ENCODE data around the gene PSMD11.
"Not testable (repeated sequence)": the region's sequence is repeated elsewhere in the genome, so short reads cannot be mapped to it uniquely, and the experiment has no call there.

Gene PSMD11

GRCh38 chr17:32444301-32445073, at the start of gene PSMD11:
TSS of gene PSMD11 (plus strand) at chr17:32444510. CDS start at chr17:32444524, 14 bp downstream.
- FAIRE-seq: peak; percentile 90
- DNase-seq (ENCODE audit: insufficient read length, low spot score): peak; percentile 98

GRCh38 chr17:32396343-32396742, 48.0 kb upstream of the PSMD11 start:
- FAIRE-seq (no peak), DNase-seq (ENCODE audit: insufficient read length, low spot score) (no peak)

GRCh38 chr17:32398946-32399345, 45.4 kb upstream of the PSMD11 start:
- no peak for DNase-seq (ENCODE audit: insufficient read length, low spot score)
- FAIRE-seq: no peak

- FAIRE-seq: not testable (repeated sequence)
These were observed 34.2 kb upstream of the PSMD11 start for GRCh38 chr17:32410085-32410484.

DNA sequence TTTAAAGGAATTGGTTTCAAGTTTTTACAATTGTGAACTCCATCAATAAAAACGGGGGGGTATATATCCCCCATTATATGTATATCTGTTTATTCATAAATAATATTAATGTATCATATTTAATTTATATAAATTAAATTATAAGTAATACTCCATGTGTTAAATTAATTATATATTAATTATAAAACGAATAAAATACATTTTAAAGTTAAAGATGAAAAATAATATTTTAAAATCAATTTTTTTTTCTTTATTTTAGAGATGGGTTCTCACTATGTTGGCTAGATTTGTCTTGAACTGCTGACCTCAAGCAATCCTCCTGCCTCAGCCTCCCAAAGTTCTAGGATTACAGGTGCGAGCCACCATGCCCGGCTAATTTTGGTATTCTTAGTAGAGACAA, 17.4 kb upstream of the PSMD11 start:
- no peak for FAIRE-seq
- DNase-seq (ENCODE audit: insufficient read length, low spot score): no peak

More at GRCh38 chr17:32410085-32410484, 34.2 kb upstream of the PSMD11 start:
- DNase-seq (ENCODE audit: insufficient read length, low spot score): not testable (repeated sequence)

DNA sequence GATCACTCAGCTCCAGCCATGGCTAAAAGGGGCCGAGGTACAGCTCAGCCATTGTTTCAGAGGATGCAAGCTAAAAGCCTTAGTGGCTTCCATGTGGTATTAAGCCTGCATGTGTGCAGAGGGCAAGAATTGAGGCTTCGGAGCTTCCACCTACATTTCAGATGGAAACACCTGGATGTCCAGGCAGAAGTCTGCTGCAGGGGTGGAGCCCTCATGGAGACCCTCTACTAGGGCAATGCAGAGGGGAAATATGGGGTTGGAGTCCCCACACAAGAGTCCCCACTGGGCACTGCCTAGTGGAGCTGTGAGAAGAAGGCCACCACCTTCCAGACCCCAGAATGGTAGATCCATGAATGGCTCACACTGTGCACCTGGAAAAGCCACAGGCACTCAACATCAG, 14.7 kb upstream of the PSMD11 start:
- DNase-seq (ENCODE audit: insufficient read length, low spot score) (no peak), FAIRE-seq (no peak)

GRCh38 chr17:32440722-32441121, 3.6 kb upstream of the PSMD11 start:
- DNase-seq (ENCODE audit: insufficient read length, low spot score) (no peak), FAIRE-seq (no peak)

- FAIRE-seq: no peak
- DNase-seq (ENCODE audit: insufficient read length, low spot score): no peak
These were observed 2.4 kb upstream of the PSMD11 start for GRCh38 chr17:32441886-32442285.

DNA sequence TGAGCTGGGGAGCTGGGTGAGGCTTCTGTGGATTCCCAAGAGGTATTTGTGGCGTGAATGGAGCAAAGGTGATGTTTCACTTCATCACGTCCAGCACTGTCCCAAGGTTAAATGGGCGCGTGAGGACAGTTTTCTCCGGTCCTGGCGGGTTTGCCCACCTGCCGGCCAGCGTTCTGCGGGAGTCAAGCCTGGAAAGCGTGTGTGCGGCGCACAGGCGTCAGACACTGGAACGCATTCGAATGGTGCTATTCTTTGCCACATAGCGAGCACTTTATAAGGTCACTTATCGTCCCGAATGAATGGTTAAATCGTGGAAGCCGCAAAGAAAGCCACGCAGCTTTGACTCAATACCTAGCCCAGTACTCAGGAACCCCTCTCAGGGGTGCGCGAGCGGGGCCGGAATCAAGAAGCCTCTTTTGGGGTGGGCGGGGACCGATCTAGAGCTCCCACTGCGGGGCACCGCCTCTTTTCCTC, 446 bp upstream of the PSMD11 start:
- DNase-seq (ENCODE audit: insufficient read length, low spot score): no peak

DNA sequence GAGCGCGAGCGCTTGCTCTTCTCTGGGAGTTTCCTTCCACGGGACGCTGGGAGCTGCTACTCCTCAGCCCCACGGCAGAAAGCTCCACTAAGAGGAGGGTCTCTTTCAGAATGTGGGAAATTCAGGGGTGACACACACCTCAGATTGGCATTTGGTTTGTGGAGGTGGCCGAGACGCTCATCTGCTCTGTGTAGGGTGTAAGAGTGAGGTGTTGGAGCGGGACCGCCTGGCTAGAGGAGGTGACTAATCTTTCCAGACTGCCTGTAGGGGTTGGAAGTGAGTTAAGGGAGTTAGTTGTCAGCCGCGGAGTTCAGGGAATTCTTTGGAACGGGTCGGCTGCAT, 735 bp downstream of the PSMD11 start:
- peak; percentile 41 for DNase-seq (ENCODE audit: insufficient read length, low spot score)
- FAIRE-seq: peak; percentile 48

More for the DNA sequence above, 446 bp upstream of the PSMD11 start:
- no peak for FAIRE-seq

DNA sequence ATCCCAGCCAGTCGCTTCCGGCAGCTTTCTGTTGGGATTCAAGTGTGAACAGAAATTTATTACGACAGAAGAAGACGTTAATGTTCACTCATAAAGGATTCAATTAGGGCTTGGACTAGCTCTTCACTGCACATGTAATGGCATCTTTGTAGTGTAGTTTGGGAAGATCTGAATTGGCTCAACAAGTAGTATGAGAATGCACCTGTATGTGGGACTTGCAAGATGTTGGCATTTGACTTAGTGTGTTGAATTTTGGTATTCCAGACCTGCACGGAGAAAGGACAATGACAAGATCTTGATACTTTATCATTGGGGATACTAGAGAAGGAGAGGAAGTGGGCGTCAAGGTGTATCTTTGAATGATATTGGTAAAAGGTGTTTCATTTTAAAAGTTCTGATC, 1.2 kb downstream of the PSMD11 start:
- DNase-seq (ENCODE audit: insufficient read length, low spot score) (no peak), FAIRE-seq (no peak)

DNA sequence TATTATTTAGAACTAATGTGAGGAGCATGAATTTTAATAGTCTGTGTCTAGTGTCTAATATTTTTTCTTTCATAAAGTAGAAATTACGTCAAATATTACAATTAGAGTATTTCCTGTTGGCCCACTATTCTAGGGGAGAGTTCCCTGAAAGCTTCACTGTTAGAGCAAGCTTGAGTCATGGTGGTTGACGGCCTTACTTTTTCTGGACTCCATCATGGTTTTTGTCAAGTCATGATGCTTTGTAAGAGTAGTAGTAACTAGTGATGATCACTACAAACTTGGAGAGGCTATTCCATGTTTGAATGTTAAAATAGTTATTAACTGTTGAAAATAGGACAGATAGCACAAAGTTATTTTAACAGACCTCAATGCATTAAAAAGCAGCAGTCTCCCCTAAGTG, 1.7 kb downstream of the PSMD11 start:
- DNase-seq (ENCODE audit: insufficient read length, low spot score): no peak
- FAIRE-seq: no peak

- FAIRE-seq: no peak
These were observed 2.6 kb downstream of the PSMD11 start for GRCh38 chr17:32446949-32447348.

GRCh38 chr17:32449963-32450362, 5.7 kb downstream of the PSMD11 start:
- FAIRE-seq: no peak

More at GRCh38 chr17:32446949-32447348, 2.6 kb downstream of the PSMD11 start:
- DNase-seq (ENCODE audit: insufficient read length, low spot score): no peak

DNA sequence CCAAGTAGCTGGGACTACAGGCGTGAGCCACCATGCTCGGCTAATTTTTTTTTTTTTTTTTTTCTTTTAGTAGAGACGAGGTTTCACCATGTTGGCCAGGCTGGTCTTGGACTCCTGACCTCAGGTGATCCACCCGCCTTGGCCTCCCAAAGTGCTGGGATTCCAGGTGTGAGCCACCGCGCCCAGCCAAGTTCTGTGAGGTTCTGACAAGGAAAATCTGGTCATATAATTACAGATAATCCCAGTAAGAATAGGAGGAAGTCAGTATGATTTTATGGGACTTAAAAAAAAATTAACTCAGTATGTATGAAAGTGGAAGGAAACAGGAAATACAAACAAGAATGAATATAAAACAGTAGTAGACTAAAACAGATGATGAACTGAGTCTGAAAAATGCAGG, 6.1 kb downstream of the PSMD11 start:
- DNase-seq (ENCODE audit: insufficient read length, low spot score); FAIRE-seq: not testable (repeated sequence)

More at GRCh38 chr17:32449963-32450362, 5.7 kb downstream of the PSMD11 start:
- no peak for DNase-seq (ENCODE audit: insufficient read length, low spot score)

GRCh38 chr17:32451879-32452278, 7.6 kb downstream of the PSMD11 start:
- no peak for FAIRE-seq
- no peak for DNase-seq (ENCODE audit: insufficient read length, low spot score)

GRCh38 chr17:32452281-32452680, 8.0 kb downstream of the PSMD11 start:
- FAIRE-seq (no peak), DNase-seq (ENCODE audit: insufficient read length, low spot score) (no peak)

DNA sequence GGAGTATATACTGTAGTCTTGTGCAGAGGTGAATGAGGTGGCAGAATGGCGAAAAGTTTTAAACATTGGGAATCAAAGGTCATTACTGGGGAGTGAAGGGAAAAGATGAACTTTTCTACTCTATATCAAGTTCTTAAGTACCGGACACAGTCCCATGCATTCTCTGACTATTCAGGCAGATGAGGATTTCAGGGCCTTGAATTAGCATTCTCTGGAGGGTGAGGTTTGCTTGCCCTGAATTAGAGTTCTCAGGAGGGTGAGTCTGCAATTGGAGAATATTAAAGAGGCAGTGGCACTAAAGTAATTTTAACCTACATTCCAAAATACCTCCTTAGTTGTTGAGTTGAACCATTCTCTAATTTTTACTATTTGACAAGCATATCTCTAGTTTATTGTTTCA, 9.1 kb downstream of the PSMD11 start:
- FAIRE-seq (no peak), DNase-seq (ENCODE audit: insufficient read length, low spot score) (no peak)

GRCh38 chr17:32458371-32458770, 14.1 kb downstream of the PSMD11 start:
- peak; percentile 42 for FAIRE-seq
- DNase-seq (ENCODE audit: insufficient read length, low spot score): no peak

DNA sequence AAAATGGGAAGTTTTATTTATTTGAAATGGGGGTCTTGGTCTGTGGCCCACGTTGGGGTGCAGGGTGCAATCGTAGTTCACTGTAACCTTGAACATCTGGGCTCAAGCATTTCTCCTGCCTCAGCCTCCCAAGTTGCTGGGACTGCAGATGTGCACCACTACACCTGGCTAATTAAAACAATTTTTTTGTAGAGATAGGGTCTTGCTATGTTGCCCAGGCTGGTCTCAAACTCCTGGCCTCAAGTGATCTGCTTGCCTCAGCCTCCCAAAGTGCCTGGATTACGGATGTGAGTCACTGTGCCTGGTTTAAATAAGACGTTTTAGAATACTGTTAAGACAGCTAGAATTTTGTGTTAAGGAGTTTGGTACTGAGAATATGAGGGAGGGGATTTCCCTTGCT, 15.7 kb downstream of the PSMD11 start:
- DNase-seq (ENCODE audit: insufficient read length, low spot score): no peak
- no peak for FAIRE-seq

- FAIRE-seq (no peak), DNase-seq (ENCODE audit: insufficient read length, low spot score) (no peak)
These were observed 17.2 kb downstream of the PSMD11 start for GRCh38 chr17:32461498-32461852.

DNA sequence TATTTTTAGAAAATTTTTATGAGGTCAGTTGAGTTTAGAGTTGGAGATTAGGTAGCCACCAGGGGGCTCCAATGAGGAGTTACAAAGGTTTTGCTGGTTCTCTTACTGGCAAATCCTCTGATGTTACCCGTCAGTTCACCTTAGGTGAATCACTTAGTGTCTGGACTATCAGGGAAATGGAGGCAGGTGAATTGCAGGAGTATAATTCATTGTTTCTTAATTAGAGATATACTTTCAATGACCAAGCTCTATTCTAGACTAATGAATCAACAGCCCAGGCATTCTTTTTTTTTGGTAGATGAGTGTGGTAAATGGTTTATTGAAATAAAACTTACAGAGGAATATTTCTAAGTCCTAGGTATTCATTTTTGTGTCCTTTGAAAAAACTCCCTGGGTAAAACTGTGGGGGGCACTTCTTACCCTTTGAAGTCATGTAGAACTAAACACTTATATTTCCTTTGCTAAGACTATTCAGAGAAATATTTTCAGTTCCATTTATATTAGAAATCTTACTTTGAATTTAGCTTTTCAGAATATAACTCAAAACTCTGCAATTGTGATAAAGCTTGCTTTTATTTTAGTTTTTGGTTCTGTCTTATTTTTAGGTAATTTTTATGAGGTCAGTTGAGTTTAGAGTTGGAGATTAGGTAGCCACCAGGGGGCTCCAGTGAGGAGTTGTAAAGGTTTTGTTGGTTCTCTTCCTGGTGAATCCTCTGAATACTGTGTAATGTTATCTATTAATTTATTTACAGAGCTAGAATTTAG, 17.7 kb downstream of the PSMD11 start:
- FAIRE-seq (no peak), DNase-seq (ENCODE audit: insufficient read length, low spot score) (peak; percentile 50)

All from HTR-8/SVneo (cell line).